HEK293 (cell line): ENCODE data around the gene APBB2.
"Not testable (repeated sequence)": the region's sequence is repeated elsewhere in the genome, so short reads cannot be mapped to it uniquely, and the experiment has no call there.

Experiments
- CTCF ChIA-PET: fragments of 350-600 bp; formaldehyde crosslinking; extraction: SDS; loops from one replicate; lab custom pipeline; 2021; ENCODE audit warnings: antibody characterized with exemption; lab: Yijun Ruan, JAX
- POLR2A ChIA-PET: fragments of 300-600 bp; formaldehyde crosslinking; extraction: SDS; loops from one replicate; lab custom pipeline; 2020; ENCODE audit warnings: antibody characterized with exemption, inconsistent platforms; lab: Yijun Ruan, JAX
- H3K27ac ChIP-seq: fragments of 200-500 bp; sonication (Bioruptor generic); 2 replicates; pipeline ENCODE4 v1.5.1; 2014; ENCODE audit warnings: low read depth, low read length, control low read depth, inconsistent platforms; ENCODE audit errors: extremely low read depth
- H3K36me3 ChIP-seq, 2 experiments: fragments of 200-500 bp in 1 of 2; sonication (Bioruptor generic) in 1 of 2; 1 replicate in 1 of 2; 2 replicates in 1 of 2; pipeline ENCODE4 v1.5.1; 2014 to 2017; ENCODE audit warnings: inconsistent platforms in 2 of 2, low read length in 2 of 2; ENCODE audit not compliant: control insufficient read depth in 2 of 2, insufficient read depth in 1 of 2
- H3K4me1 ChIP-seq: fragments of 200-500 bp; sonication (Bioruptor generic); 2 replicates; pipeline ENCODE4 v1.5.1; 2014; ENCODE audit warnings: mild to moderate bottlenecking, low read length, inconsistent platforms; ENCODE audit not compliant: control insufficient read depth, insufficient read depth
- H3K4me3 ChIP-seq: 2 replicates; pipeline ENCODE4 v1.5.1; 2011; ENCODE audit warnings: low read depth, mild to moderate bottlenecking, control low read depth, low read length, moderate library complexity
- H3K9me3 ChIP-seq: fragments of 200-500 bp; sonication (Bioruptor generic); 2 replicates; pipeline ENCODE4 v1.5.1; 2014; ENCODE audit warnings: low read depth, low read length, inconsistent platforms; ENCODE audit not compliant: control insufficient read depth, insufficient read depth
- HOXD13 ChIP-seq: sonication (generic); formaldehyde crosslinking; IDR thresholded peaks from 2 replicates; pipeline ENCODE4 v1.8.0; 2022; ENCODE audit warnings: missing genetic modification reagents, borderline replicate concordance
- OSR2 ChIP-seq: fragments of 450-650 bp; formaldehyde crosslinking; IDR thresholded peaks from 2 replicates; pipeline ENCODE4 v1.5.1; 2016; ENCODE audit warnings: missing biosample characterization, missing genetic modification characterization
- RBAK ChIP-seq: fragments of 450-650 bp; formaldehyde crosslinking; IDR thresholded peaks from 2 replicates; pipeline ENCODE4 v1.5.1; 2016; ENCODE audit warnings: missing biosample characterization, missing genetic modification characterization
- ZFHX2 ChIP-seq: fragments of 450-650 bp; formaldehyde crosslinking; conservative IDR thresholded peaks from 2 replicates; pipeline ENCODE4 v1.5.1; 2016; ENCODE audit warnings: missing biosample characterization, missing genetic modification characterization
- ZNF10 ChIP-seq: fragments of 450-650 bp; formaldehyde crosslinking; IDR thresholded peaks from 2 replicates; pipeline ENCODE4 v1.5.1; 2017; ENCODE audit warnings: missing biosample characterization, missing genetic modification characterization
- ZNF2 ChIP-seq: fragments of 450-650 bp; formaldehyde crosslinking; IDR thresholded peaks from 2 replicates; pipeline ENCODE4 v1.5.1; 2016; ENCODE audit warnings: missing biosample characterization, missing genetic modification characterization
- ZNF23 ChIP-seq: fragments of 450-650 bp; formaldehyde crosslinking; IDR thresholded peaks from 2 replicates; pipeline ENCODE4 v1.5.1; 2016; ENCODE audit warnings: missing biosample characterization, missing genetic modification characterization, borderline replicate concordance
- ZNF274 ChIP-seq, 2 experiments: fragments of 200-500 bp in 1 of 2; fragments of 450-650 bp in 1 of 2; sonication (Bioruptor generic) in 1 of 2; formaldehyde crosslinking in 1 of 2; IDR thresholded peaks; 2 replicates each; pipeline versions ENCODE4 v1.5.1 to v1.6.1; 2014 to 2016; ENCODE audit warnings: borderline replicate concordance in 1 of 2, inconsistent platforms in 1 of 2, low read length in 1 of 2, missing biosample characterization in 1 of 2, missing genetic modification characterization in 1 of 2
- ZNF335 ChIP-seq: fragments of 450-650 bp; formaldehyde crosslinking; conservative IDR thresholded peaks from 2 replicates; pipeline ENCODE4 v1.5.1; 2016; ENCODE audit warnings: missing biosample characterization, missing genetic modification characterization
- ZNF354C ChIP-seq: fragments of 450-650 bp; formaldehyde crosslinking; IDR thresholded peaks from 2 replicates; pipeline ENCODE4 v1.5.1; 2016; ENCODE audit warnings: missing biosample characterization, missing genetic modification characterization, low read depth, borderline replicate concordance
- ZNF404 ChIP-seq: fragments of 450-650 bp; formaldehyde crosslinking; IDR thresholded peaks from 2 replicates; pipeline ENCODE4 v1.5.1; 2017; ENCODE audit warnings: missing biosample characterization, missing genetic modification characterization
- ZNF433 ChIP-seq: fragments of 450-650 bp; formaldehyde crosslinking; IDR thresholded peaks from 2 replicates; pipeline ENCODE4 v1.5.1; 2016; ENCODE audit warnings: missing biosample characterization, missing genetic modification characterization, low read depth
- ZNF555 ChIP-seq: fragments of 450-650 bp; formaldehyde crosslinking; conservative IDR thresholded peaks from 2 replicates; pipeline ENCODE4 v1.5.1; 2017; ENCODE audit warnings: missing biosample characterization, mild to moderate bottlenecking, missing genetic modification characterization, inconsistent platforms
- ZNF558 ChIP-seq: fragments of 450-650 bp; formaldehyde crosslinking; IDR thresholded peaks from 2 replicates; pipeline ENCODE4 v1.5.1; 2016; ENCODE audit warnings: missing biosample characterization, missing genetic modification characterization
- ZNF600 ChIP-seq: fragments of 450-650 bp; formaldehyde crosslinking; IDR thresholded peaks from 2 replicates; pipeline ENCODE4 v1.5.1; 2016; ENCODE audit warnings: missing biosample characterization, missing genetic modification characterization
- ZNF670 ChIP-seq: fragments of 450-650 bp; formaldehyde crosslinking; IDR thresholded peaks from 2 replicates; pipeline ENCODE4 v1.5.1; 2016; ENCODE audit warnings: missing biosample characterization, missing genetic modification characterization, low read depth
- ZNF704 ChIP-seq: fragments of 450-650 bp; formaldehyde crosslinking; IDR thresholded peaks from 2 replicates; pipeline ENCODE4 v1.5.1; 2016; ENCODE audit warnings: missing biosample characterization, missing genetic modification characterization
- ZNF768 ChIP-seq: fragments of 450-650 bp; formaldehyde crosslinking; IDR thresholded peaks from 2 replicates; pipeline ENCODE4 v1.5.1; 2018; ENCODE audit warnings: missing biosample characterization, mild to moderate bottlenecking, missing genetic modification characterization
- ZNF777 ChIP-seq: fragments of 450-650 bp; formaldehyde crosslinking; IDR thresholded peaks from 2 replicates; pipeline ENCODE4 v1.5.1; 2017; ENCODE audit warnings: missing biosample characterization, missing genetic modification characterization, borderline replicate concordance
- ZSCAN5A ChIP-seq: fragments of 450-650 bp; formaldehyde crosslinking; IDR thresholded peaks from 2 replicates; pipeline ENCODE4 v1.5.1; 2016; ENCODE audit warnings: missing biosample characterization, missing genetic modification characterization

The APBB2 gene

DNA sequence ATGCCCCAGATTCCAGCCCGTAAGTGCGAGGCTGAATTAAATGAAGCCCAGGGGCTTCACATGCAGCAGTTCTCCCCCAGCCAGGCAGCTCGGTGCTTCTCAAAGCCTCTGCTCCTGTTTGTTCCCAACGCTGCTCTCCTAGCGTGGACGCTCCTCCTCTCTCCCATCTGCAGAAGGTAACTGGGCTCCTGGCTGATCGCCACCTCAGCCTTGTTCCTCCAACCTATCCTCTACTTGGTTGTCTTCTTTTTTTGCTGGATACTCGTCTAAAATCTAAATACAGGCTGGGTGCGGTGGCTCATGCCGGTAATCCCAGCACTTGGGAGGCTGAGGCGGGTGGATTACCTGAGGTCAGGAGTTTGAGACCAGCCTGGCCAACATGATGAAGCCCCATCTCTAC, 394.2 kb downstream of the APBB2 start:
- CTCF ChIA-PET = interaction anchor here (0.9 kb wide), 1 partner anchor 20 kb away, joined by 3 read pairs; no protein-coding TSS in a partner anchor
- POLR2A ChIA-PET = no interaction called here
- Histone ChIP-seq H3K27ac (no peak overlapping the region), H3K4me3 (no peak overlapping the region), H3K9me3 (no peaks in the 10 kb centered on the region), H3K36me3 (peaks cover 0 to 34% of the 10 kb centered on the region in 2 experiments; a peak in 1 of 3 replicates), H3K4me1 (no peaks in the 10 kb centered on the region)
- TF ChIP-seq ZNF335 = no peak
- TF ChIP-seq ZNF404 = no peak
- TF ChIP-seq ZNF2 = no peak
- no peak for TF ChIP-seq ZNF558
- TF ChIP-seq ZNF274 (IDR thresholded peaks at IDR 0.05; ENCODE audit: low read length) = no peak
- no peak for TF ChIP-seq ZNF274 (tag by site-specific recombination; IDR thresholded peaks at IDR 0.05; ENCODE audit: borderline replicate concordance)
- no peak for TF ChIP-seq ZNF704 (tag by site-specific recombination)
- TF ChIP-seq ZNF23 = no peak
- TF ChIP-seq OSR2 (tag by site-specific recombination) = no peak
- TF ChIP-seq ZFHX2 (tag by site-specific recombination) = no peak
- no peak for TF ChIP-seq ZNF555 (tag by site-specific recombination)
- no peak for TF ChIP-seq ZSCAN5A (tag by site-specific recombination)

- CTCF ChIA-PET, POLR2A ChIA-PET, H3K4me3 ChIP-seq, H3K27ac ChIP-seq, H3K9me3 ChIP-seq, H3K4me1 ChIP-seq: not testable (repeated sequence)
- H3K36me3 ChIP-seq = peaks cover 0 to 33% of the 10 kb centered on the region in 2 experiments; a peak in 1 of 3 replicates
Measured at GRCh38 chr4:40817157-40817556, 397.2 kb downstream of the APBB2 start.

GRCh38 chr4:40812856-40813255, 401.5 kb downstream of the APBB2 start:
- CTCF ChIA-PET = interaction anchor here (0.6 kb wide), 1 partner anchor 79 kb away, joined by 3 read pairs; no protein-coding TSS in a partner anchor

DNA sequence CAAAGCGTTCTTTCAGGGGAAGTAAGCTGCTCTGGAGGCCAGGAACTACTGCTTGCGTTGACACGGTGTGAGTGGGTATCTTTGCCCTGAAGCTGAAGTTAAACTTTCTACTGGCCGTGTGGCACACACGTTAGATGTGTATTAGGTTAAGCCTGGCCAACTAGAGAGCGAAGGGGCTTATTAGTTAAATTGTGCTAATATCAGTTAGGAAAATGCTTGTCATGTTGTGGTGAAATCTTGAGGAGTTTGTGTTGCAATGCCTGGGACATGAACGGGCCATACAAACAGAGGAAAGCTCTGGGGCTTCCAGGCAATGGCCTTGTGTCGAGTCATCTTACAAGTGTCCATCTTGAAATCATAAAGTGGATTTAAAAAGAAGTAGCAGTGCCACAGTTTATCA, 402.0 kb downstream of the APBB2 start:
- Histone ChIP-seq H3K9me3 (no peaks in the 10 kb centered on the region), H3K4me1 (no peaks in the 10 kb centered on the region), H3K36me3 (peaks cover 0 to 25% of the 10 kb centered on the region in 2 experiments; a peak in 1 of 3 replicates), H3K27ac (no peak overlapping the region), H3K4me3 (no peak overlapping the region)
- no peak for TF ChIP-seq ZNF10 (tag by site-specific recombination)
- TF ChIP-seq HOXD13 = no peak
- no peak for TF ChIP-seq RBAK
- ChIA-PET CTCF (no interaction called here), POLR2A (no interaction called here)

More at GRCh38 chr4:40812856-40813255, 401.5 kb downstream of the APBB2 start:
- POLR2A ChIA-PET = no interaction called here
- Histone ChIP-seq H3K9me3 (no peaks in the 10 kb centered on the region), H3K27ac (no peak overlapping the region), H3K4me3 (no peak overlapping the region), H3K4me1 (no peaks in the 10 kb centered on the region), H3K36me3 (peaks cover 0 to 25% of the 10 kb centered on the region in 2 experiments; a peak in 1 of 3 replicates)
- TF ChIP-seq ZNF274 (IDR thresholded peaks at IDR 0.05; ENCODE audit: low read length) = no peak
- no peak for TF ChIP-seq ZNF274 (tag by site-specific recombination; IDR thresholded peaks at IDR 0.05; ENCODE audit: borderline replicate concordance)
- no peak for TF ChIP-seq ZNF354C (tag by site-specific recombination)
- TF ChIP-seq ZNF670 (tag by site-specific recombination) = no peak
- no peak for TF ChIP-seq ZNF768 (tag by site-specific recombination)
- TF ChIP-seq ZNF777 (tag by site-specific recombination) = no peak
- no peak for TF ChIP-seq ZNF433 (tag by site-specific recombination)
- TF ChIP-seq ZNF600 (tag by site-specific recombination) = no peak
